Effector memory CD4-positive, alpha-beta T cell (primary cell): ENCODE results near the gene RABGAP1.
A peak's percentile ranks its signal among the peaks of the same experiment; 100 is the strongest.
"Not testable (repeated sequence)": the region's sequence is repeated elsewhere in the genome, so short reads cannot be mapped to it uniquely, and the experiment has no call there.

ENCODE experiments used
- DNase-seq, 3 donors: peaks; one replicate each; pipeline ENCODE4 v3.0.0-alpha.2; 2020
- H3K27ac ChIP-seq: 2 replicates; pipeline ENCODE4 v1.7.0; 2013; ENCODE audit warnings: mild to moderate bottlenecking, low read length, moderate library complexity; ENCODE audit not compliant: insufficient read depth, poor library complexity, severe bottlenecking
- H3K27me3 ChIP-seq: replicated peaks from 2 replicates; pipeline ENCODE4 v1.7.0; 2013; ENCODE audit warnings: mild to moderate bottlenecking, low read length; ENCODE audit not compliant: insufficient read depth, control insufficient read depth, poor library complexity, severe bottlenecking
- H3K36me3 ChIP-seq: 2 replicates; pipeline ENCODE4 v1.7.0; 2013; ENCODE audit warnings: mild to moderate bottlenecking, low read length, moderate library complexity; ENCODE audit not compliant: control insufficient read depth, insufficient read depth
- H3K4me1 ChIP-seq: 2 replicates; pipeline ENCODE4 v1.7.0; 2013; ENCODE audit warnings: low read length, mild to moderate bottlenecking; ENCODE audit not compliant: control insufficient read depth, insufficient read depth, poor library complexity, severe bottlenecking
- H3K4me3 ChIP-seq: 2 replicates; pipeline ENCODE4 v1.7.0; 2013; ENCODE audit warnings: low read length, low read depth, mild to moderate bottlenecking; ENCODE audit not compliant: insufficient read depth, poor library complexity, severe bottlenecking
- H3K9me3 ChIP-seq: 2 replicates; pipeline ENCODE4 v1.7.0; 2013; ENCODE audit warnings: mild to moderate bottlenecking, low read length, moderate library complexity; ENCODE audit not compliant: control insufficient read depth
- total RNA-seq, 3 donors: gene quantifications; one replicate each; lab custom pipeline; 2026; lab: John Stamatoyannopoulos, UW

RABGAP1 gene
- total RNA-seq: 38.0 to 49.4 (median 41.3) reads per million in 3 donors

DNA sequence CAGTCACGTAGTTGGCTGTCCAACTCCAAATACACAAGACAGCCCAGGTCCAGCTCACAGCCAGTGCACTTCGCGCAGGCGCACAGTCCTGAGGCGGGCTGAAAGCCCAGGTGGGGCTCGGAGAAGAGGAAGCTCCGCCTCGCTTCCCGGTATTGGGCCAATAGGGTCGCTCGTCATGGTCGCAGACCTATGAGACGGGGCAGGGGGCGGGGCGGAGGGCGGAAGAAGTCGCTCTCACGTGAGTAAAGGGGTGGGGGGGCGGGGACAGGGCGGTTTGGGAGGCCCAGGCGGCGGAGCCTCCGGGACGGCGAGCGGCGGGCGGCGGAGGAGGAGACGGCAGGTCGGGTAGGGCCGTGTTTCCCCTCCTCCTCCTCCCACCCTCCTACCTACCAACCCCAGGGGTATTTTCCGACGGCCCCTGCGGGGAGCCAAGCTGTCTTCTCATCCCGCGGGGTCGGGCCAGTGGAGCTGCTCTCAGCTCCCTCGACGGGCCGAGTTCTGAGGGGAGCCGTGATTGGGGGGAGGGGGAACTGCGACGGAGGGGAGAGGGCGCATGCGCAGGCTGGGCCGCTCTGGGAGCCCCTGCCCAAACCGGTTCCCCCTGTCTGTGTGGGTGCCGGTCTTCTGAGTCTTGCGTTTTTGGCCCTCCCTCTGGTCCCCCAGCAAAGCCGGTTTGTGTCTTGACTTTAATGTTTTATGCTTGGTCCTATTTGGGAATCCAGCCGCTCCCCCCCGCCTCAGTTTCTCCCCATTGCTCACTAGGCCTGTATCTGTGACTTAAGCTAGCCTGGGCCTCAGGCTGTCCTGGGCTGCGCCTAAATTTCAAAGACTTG lies at the start of gene RABGAP1:
Gene RABGAP1 (plus strand): TSS at position 272 of the 833 bp plus-strand sequence. CDS start 16,040 bp downstream, outside the sequence.
- peak; percentile 96 to 99 (median 97) for DNase-seq
- Histone ChIP-seq H3K27ac (peak within 1 kb of the TSS; percentile 83), H3K9me3 (no peaks in the 10 kb centered on the region), H3K4me1 (peaks cover 18% of the 10 kb centered on the region), H3K4me3 (peak within 1 kb of the TSS; percentile 85), H3K27me3 (no peaks in the 10 kb centered on the region), H3K36me3 (peaks cover 9% of the 10 kb centered on the region)

- H3K27ac ChIP-seq: no peak overlapping the region
- no peak overlapping the region for H3K4me3 ChIP-seq
- no peak for DNase-seq
These were observed 42.9 kb upstream of the RABGAP1 start for GRCh38 chr9:122897969-122898368.

DNA sequence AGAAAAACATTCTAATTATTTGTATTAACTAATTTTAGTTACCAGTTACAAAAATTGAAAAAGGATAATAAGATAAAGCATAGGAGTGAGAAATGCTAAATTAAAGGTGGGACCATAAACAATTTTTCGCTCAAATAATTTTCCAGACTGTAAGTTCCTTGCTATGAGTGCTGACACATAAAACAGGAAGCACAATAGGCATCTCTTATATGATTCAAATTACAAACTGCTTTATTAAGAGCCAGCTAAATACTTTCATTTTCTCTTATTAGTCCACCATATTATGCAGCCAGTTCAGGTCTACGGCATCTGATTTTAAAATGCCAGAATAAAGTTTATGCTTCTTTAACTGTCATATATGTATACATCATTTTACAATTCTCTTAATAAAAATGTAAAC lies 40.0 kb upstream of the RABGAP1 start:
- Histone ChIP-seq H3K9me3 (no peaks in the 10 kb centered on the region), H3K27me3 (no peaks in the 10 kb centered on the region), H3K4me3 (peak overlapping the region; percentile 33), H3K4me1 (peaks cover 26% of the 10 kb centered on the region), H3K36me3 (peaks cover 4% of the 10 kb centered on the region), H3K27ac (peak overlapping the region; percentile 49)
- DNase-seq: no peak

More at GRCh38 chr9:122897969-122898368, 42.9 kb upstream of the RABGAP1 start:
- peaks cover 17% of the 10 kb centered on the region for H3K36me3 ChIP-seq
- H3K27me3 ChIP-seq: no peaks in the 10 kb centered on the region
- H3K4me1 ChIP-seq: peaks cover 26% of the 10 kb centered on the region
- no peaks in the 10 kb centered on the region for H3K9me3 ChIP-seq

GRCh38 chr9:122904466-122904822 lies 36.4 kb upstream of the RABGAP1 start:
- no peak for DNase-seq
- H3K4me3 ChIP-seq: peak overlapping the region; percentile 72
- H3K27ac ChIP-seq: peak overlapping the region; percentile 88
- H3K9me3 ChIP-seq: no peaks in the 10 kb centered on the region
- H3K36me3 ChIP-seq: peaks cover under 1% of the 10 kb centered on the region
- H3K4me1 ChIP-seq: peaks cover 20% of the 10 kb centered on the region
- no peaks in the 10 kb centered on the region for H3K27me3 ChIP-seq

- DNase-seq: peak; percentile 97 to 98 (median 98)
- peaks cover 15% of the 10 kb centered on the region for H3K4me1 ChIP-seq
These were observed 35.8 kb upstream of the RABGAP1 start, which contains the start of gene RC3H2 for GRCh38 chr9:122904823-122905710. TSS of gene RC3H2 (minus strand) at chr9:122905359. CDS start at chr9:122897509, 7,850 bp downstream.

GRCh38 chr9:122906122-122906521 lies 34.7 kb upstream of the RABGAP1 start:
- peak overlapping the region; percentile 88 for H3K27ac ChIP-seq
- H3K36me3 ChIP-seq: peaks cover 13% of the 10 kb centered on the region
- not testable (repeated sequence) for H3K4me1 ChIP-seq, H3K27me3 ChIP-seq, DNase-seq, H3K4me3 ChIP-seq, H3K9me3 ChIP-seq

More at GRCh38 chr9:122904823-122905710, 35.8 kb upstream of the RABGAP1 start, which contains the start of gene RC3H2:
- peak within 1 kb of the TSS; percentile 88 for H3K27ac ChIP-seq
- no peaks in the 10 kb centered on the region for H3K27me3 ChIP-seq
- H3K9me3 ChIP-seq: no peaks in the 10 kb centered on the region
- H3K4me3 ChIP-seq: peak within 1 kb of the TSS; percentile 72
- H3K36me3 ChIP-seq: peaks cover 4% of the 10 kb centered on the region

- DNase-seq: no peak
- Histone ChIP-seq H3K4me3 (peak overlapping the region; percentile 81), H3K27ac (peak overlapping the region; percentile 91), H3K9me3 (no peaks in the 10 kb centered on the region), H3K4me1 (no peaks in the 10 kb centered on the region), H3K27me3 (no peaks in the 10 kb centered on the region), H3K36me3 (peaks cover 19% of the 10 kb centered on the region)
These were observed 28.2 kb upstream of the RABGAP1 start for GRCh38 chr9:122912671-122912963.

DNA sequence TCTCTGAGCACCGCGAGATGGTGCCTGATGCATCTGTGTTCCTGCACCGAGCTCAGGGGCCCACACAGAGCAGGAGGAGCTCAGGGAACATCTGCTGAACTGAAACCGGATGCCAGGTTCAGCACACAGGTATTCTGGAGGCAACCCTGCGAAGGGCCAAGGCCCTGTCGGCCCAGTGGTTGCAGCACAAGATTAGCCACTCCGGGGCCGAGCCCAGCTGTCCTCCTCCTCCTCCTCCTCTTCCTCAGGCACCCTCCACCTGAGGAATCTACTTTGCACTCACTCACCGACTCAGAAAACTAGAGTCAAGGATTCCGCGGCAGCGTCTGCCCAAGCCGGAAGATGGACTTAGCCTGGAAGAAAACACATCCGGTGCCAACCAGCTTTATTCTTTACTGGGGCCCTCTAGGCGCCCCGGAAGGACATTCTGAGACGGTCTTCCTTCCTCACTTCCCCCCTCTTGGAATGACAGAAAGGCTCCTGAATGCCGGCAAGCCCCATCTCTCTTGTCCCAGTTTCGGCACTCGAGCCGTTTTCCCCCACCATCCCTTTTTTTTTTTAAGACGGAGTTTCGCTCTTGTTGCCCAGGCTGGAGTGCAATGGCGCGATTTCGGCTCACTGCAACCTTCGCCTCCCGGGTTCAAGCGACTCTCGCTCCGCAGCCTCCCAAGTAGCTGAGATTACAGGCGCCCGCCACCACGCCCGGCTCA lies 27.7 kb upstream of the RABGAP1 start, which contains the start of gene ZBTB6:
Gene ZBTB6 (minus strand): TSS at position 360 of the 710 bp plus-strand sequence. CDS start 1,251 bp downstream, outside the sequence.
- H3K4me3 ChIP-seq: peak within 1 kb of the TSS; percentile 81
- no peaks in the 10 kb centered on the region for H3K9me3 ChIP-seq
- H3K4me1 ChIP-seq: no peaks in the 10 kb centered on the region
- peaks cover 19% of the 10 kb centered on the region for H3K36me3 ChIP-seq
- peak; percentile 48 to 69 (median 58) for DNase-seq
- no peaks in the 10 kb centered on the region for H3K27me3 ChIP-seq
- H3K27ac ChIP-seq: peak within 1 kb of the TSS; percentile 91

GRCh38 chr9:122918310-122918709 lies 22.5 kb upstream of the RABGAP1 start:
- H3K27me3 ChIP-seq: no peaks in the 10 kb centered on the region
- H3K4me3 ChIP-seq: no peak overlapping the region
- no peak for DNase-seq
- H3K9me3 ChIP-seq: no peaks in the 10 kb centered on the region
- no peak overlapping the region for H3K27ac ChIP-seq
- no peaks in the 10 kb centered on the region for H3K36me3 ChIP-seq
- no peaks in the 10 kb centered on the region for H3K4me1 ChIP-seq
